Measurements from ENCODE around the gene GSDME.
"Not testable (repeated sequence)": the region's sequence is repeated elsewhere in the genome, so short reads cannot be mapped to it uniquely, and the experiment has no call there.

Gene GSDME

DNA sequence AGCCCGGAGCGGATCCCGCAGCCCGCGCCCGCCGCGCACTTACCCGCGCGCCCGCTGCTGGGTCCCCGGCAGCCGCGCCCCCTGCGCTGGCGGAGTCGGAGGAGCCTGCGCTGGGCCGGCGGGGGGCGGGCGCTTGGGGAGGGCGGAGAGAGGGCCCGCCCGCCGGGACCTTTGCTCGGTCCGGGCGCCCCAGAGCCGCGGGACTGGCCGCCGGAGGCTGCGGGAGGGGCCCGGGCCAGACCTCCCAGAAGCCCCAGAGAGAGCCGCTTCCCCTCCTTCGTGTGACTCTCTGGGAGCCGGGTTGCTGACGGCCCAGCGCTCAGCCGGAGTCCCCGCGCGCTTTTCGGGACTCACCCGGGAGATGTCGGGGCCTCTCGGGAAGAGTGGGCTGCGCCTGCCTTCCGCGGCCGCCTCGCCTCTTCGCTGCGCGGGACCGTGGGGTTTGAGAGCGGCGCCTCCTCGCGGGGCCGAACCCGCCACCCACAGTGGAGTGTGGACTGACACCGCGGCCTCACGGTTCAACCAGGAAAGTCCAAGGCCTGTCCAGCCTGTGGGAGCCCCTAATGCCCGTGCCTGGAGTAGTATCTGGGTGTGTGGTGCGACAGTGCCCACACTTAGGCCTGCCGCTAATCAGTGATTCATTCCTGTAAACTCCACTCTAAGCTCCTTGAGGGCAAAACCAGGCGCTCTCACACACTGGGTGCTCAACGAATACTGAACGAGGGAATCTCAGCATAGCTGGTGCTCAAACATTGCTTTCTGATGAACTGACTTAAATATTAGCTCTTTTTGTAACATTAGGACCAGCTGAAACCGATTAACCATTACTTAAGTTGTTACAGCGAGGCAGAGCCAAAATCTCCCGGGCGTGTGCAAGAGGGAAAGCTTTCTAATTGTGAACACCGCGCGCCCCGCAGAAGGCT lies at the start of gene GSDME:
Gene GSDME (minus strand): TSS at position 112 of the 923 bp plus-strand sequence. CDS start 7,690 bp downstream, outside the sequence.
- peak; percentile 72 for DNase-seq

DNA sequence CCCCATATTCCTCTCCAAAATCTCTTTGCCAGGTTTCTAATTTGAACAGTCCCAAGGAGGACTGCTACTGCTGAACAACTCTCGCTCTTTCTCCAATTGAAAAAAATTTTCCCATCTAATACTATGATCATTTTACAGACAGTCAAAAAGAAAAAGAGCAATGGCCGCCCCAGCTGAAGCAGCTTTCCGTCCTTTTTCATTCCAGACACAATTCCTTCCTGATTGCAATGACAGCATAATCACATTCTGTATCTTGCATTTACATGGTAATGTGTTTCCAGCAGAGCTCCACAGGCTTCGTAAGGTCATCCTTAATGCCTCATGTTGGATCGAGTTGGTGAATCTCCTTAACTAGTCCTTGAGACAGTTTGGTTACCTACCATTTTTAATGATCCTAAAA lies 45.0 kb upstream of the GSDME start:
- DNase-seq: no peak

DNA sequence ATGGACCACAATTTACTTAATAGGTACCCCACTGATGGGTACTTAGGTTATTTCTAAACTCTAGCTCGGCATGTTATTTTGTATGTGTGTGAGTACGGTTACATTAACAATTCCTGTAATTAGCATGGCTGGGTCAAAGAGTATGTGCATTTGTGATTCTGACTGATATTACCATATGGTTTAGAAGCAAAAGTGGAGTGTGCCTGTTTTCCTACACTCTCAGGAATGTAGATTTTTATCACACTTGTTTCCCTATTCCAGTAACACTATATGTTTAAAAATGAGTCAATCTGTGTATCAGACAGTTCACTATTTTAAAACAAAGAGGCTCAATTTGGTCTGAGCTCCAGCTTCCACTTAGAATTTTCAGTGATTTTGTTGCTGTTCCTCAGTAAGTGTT lies 44.6 kb upstream of the GSDME start:
- DNase-seq: no peak

DNA sequence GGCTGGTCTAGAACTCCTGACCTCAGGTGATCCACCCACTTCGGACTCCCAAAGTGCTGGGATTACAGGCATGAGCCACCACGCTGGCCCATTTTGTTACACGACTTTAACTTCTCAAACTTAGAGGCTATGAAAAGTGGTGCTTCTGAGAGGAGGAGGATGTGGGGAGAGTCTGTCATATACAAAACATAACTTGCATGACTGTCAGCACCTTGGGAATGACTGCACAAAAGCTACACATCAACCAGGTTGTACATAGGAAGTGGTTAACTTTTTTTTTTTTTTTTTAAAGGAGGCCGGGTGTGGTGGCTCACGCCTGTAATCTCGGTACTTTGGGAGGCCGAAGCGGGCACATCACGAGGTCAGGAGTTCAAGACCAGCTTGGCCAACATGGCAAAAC lies 43.4 kb upstream of the GSDME start:
- no peak for DNase-seq

DNA sequence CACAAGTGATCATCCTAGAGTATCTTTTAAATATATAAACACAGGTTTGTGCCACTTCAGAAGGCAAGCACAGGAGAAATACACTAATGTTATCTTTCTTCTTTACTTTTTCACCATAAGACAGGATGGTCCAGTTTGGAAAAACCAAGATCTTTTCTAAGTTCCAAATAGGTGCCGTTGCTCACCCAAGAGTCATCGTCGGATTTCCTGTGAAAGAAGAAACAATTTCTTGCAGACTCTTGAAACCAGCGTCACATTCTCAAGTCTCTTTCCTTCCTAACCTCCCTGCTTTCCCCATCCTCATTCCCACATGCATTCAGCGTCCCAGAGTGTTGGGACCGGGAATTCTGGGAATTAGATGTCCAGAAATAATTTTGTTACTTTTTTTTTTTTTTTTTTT lies 42.8 kb upstream of the GSDME start:
- no peak for DNase-seq

DNA sequence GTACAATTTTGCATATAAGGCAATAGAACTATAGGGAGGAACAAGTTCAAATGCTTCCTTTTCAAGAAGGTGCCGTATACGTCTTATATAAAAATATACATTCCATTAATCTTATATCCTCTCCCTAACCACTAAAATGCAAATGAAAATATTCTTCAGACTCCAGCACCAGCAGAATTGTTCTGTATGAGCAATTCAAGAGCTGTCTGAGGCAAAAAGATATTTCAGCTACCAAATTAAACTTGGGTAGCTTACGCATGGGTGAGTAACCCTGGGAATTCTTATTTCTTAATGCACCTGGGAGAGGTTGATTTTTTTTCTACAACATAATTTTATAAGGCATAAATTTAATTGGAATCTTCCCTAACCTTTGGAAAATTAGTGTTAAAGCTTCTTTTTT lies 42.2 kb upstream of the GSDME start:
- DNase-seq: no peak

DNA sequence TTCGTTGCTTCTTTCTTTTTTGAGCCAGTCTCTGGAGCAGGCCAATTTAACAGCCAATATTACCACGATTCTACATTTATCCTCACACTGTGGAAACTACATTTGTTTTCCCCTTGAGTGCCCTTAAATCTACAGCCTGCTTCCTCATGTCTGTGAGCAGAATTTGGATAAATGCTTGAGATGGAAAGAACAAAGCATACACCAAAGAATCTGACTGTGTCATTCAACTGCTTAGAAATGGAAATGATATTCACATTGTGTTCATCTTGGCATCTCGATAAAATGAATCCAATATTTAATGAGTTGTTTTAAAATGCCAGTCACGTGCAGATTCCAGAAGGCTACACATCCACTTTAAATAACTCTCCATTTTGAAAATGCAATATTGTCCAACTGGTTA lies 41.0 kb upstream of the GSDME start:
- DNase-seq: no peak

DNA sequence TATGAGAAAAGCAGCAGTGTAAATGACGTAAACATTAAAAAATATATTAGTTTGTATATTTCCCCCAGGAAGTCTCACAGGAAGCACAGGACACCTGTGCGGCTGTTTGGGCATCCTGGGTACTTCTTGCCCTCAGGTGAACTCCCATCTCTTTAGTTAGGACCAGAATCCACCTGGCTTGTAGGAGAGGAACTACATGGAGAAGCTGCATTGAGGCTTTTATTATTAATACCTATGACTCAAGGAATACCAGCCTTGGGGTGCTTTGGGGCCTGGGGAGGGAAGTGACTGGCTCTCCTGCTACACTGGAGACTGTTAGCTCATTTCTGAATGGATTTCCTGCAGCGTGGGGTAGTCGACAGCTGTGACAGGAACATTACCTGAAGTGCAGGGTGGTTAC lies 40.0 kb upstream of the GSDME start:
- DNase-seq: no peak

DNA sequence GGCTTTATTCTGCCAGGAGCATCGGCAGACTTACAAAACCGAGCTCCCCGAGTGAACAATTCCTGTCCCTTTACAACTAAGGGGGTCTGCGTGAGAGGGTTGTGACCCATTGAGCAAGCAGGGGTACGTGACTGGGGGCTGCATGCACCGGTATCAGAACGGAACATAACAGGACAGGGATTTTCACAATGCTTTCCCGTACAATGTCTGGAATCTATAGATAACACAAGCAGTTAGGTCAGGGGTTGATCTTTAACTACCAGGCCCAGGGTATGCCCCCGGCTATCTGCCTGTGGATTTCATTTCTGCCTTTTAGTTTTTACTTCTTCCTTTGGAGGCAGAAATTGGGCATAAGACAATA lies 38.1 kb upstream of the GSDME start:
- no peak for DNase-seq

DNA sequence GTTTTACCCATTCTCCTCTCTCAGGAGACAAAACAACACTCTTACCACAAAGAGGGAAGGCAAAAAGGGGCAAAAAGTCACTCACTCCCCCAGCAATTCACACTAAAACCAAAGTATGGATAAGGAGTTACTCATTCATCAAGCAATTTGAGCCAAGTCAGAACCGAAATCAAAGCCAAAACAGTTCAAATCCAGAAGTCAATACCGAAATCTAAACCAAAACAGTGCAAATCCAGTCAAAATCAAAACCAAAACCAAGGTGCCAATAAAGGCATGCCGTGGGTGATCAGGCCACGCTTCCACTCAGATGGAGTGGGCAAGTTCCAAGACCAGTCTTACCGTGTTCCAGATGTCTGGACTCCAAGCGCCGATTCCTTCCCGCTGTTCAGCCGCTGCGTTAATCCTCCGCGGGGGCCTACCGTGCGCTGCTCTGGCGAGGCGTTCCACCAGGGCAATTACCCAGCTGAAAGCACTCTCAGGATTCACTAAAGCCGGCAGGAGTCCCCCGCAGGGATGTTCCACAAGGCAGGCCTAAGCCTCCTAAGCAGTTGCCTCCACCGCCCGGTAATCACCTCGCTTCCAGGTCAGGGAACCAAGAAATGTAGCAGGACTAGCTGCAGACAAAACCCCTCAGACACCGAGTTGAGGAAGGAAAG lies 37.6 kb upstream of the GSDME start:
- DNase-seq: not testable (repeated sequence)

DNA sequence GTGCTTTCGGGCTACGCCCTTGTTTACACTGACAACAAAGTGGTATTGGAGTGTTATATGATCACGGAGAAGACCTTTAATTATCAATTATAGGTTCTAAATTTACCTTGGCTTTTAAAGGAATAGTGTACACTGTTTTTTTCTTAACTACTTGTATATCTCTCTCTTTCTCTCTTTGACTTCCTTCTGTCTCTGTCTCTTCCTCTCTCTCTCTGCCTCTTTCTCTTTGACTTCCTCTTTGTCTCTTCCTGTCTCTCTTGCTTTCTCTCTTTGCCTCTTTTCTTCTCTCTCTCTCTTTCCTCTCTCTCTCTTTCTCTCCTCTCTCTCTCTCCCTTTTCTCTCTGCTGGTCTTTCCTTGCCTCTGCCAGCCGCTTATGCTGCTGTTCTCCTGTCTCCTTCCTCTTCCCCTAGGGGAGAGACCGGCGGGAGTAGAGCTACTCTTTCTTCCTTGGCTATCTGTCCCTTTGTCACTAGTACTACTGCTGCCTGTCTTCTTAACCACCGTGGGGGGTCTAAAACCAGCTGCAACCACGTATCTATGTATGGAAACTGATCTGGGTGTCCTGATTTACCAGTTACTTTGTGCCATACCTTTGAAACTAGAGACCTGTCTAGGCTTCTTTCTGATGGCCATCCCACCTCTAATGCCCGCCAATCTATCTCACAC lies 36.9 kb upstream of the GSDME start:
- DNase-seq: no peak

DNA sequence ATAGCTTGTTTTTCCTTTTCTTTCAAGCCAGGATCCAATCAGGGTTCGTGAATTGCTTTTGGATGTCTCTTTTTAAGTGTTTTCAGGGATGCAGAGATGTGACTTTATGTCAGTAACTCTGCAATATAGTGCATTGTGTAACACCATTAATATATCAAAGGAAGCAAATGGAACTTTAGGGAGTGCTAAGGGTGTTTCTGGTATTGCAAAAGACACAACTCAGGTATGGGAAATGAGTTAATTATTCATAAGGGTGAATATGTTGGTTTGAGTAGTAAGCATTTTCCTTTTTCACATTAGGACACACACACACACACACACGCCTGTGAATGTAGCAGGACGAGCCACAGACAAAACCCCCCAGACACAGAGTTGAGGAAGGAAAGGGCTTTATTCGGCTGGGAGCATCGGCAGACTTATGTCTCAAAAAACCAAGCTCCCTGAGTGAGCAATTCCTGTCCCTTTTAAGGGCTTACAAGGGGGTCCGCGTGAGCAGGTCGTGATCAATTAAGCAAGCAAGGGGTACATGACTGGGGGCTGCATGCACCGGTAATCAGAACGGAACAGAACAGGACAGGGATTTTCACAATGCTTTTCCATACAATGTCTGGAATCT lies 31.8 kb upstream of the GSDME start:
- DNase-seq: no peak

DNA sequence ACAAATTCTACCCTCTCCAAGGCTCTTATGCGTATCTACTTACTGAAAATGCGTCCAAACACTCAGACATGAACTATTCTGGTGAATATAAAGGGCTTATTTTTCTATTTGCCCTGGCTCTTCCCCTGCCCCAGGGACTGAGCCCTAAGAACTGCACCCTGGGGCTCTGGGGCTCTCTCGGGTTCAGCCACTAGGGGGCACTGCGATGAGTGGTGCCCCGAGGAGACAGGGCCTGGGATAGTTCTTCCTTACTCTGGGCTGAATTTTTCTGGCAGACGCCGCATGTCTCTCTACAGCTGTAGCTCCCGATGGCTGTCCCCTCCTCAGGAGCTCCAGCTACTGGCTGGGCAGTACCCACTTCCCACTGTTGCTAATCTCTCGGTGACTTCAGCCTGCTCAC lies 30.8 kb upstream of the GSDME start:
- DNase-seq: no peak

DNA sequence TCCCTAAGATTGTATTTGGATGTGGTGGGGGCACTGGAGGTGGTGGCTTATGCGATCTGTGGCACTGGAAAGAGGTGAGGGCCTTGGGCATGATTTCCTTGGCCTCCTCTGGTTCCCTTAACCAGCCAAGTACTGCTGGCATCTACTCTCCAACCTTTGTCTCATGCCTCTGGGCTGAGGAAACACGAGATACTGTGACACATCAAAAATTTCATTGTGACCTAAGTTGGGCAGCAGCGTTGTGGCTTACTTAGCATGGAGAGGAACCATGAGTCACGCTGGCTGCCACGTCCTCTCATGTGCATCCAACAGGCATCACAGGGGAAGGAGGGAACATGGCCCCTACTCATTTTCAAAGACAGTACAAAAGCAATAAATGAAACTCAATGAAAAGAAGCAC lies 29.7 kb upstream of the GSDME start:
- DNase-seq: no peak

DNA sequence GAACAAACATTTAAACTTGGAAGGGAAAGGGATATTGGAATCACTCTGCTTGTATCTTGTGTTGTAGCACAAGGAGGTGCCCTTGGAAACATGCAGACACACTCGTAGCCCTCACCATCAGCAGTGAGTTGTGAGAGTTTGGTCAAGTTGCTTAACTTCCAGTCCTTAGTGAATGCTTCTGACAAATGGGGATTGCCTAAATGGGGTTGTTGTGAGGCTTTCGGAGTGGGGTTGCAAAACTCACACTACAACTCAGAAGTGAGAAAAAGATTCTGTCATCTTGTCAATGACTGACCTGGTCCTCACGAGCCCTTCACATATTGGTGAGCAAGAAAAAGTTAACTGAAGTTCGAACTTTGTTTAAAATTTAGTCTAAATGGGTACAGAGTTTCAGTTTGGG lies 29.0 kb upstream of the GSDME start:
- no peak for DNase-seq

DNA sequence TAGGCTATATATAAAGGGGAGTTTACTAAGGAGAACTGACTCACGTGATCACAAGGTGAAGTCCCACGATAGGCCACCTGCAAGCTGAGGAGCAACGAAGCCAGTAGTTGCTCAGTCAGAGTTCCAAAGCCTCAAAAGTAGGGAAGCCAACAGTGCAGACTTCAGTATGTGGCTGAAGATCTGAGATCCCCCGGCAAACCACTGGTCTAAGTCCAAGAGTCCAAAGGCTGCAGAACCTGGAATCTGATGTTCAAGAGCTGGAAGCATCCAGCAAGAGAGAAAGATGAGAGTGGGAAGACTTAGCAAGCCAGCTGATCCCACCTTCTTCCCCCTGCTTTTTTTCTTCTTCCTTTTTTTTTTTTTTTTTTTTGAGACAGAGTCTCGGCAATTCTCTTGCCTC lies 27.0 kb upstream of the GSDME start:
- DNase-seq: no peak

DNA sequence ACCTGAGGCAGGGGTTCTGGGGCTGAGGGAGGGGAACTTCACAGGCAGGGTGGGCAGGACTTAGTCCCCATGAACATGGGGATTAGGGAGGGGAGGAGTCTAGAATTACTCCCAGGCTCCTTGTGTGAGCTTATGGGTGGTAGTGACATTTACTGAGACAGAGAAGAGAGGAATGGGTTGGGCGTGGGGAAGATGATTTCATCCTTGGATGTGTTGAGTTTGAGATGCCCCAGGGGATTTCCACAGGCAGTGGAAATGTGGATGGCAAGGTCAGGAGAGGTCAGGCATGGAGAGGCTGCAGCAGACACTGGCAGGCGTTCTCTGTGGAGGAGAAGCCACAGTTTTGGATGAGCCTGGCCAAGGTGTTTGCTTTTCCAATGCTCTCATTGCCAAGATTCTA lies 26.4 kb upstream of the GSDME start:
- no peak for DNase-seq

DNA sequence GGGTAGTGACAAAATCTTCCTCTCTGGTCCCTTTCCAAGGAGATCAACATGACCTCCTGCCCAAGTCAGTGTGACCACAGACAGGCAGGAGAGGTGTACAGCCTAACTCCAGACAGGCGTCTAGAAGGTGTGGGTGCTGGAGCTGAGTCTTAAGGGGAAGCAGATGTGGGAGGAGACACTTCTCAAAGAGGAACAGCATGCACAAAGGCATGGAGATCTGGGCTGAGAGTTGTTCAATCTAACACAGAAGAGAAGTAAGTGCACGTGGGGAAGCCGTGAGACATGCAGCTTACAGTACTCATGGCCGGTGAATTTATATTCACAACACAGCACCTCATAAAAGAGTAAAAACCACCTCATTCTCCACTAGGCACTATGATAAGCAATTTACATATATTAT lies 23.8 kb upstream of the GSDME start:
- DNase-seq: no peak

DNA sequence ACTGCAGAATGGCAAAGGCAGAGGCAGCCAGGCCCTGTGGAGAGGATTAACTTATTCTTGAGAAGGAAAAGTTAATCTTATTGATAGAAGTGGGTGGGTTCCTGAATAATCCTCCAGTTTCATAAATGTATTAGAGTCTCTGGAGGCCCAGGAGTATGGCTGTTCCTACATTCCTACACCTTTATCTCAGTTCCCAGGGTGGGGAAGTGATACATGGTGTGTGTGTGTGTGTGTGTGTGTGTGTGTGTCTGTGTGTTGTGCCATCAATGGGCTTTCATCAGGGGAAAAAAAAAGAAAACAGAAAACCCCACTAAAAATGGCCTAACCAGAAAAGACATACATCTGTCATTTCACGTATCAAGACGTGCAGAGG lies 22.0 kb upstream of the GSDME start:
- DNase-seq: no peak

DNA sequence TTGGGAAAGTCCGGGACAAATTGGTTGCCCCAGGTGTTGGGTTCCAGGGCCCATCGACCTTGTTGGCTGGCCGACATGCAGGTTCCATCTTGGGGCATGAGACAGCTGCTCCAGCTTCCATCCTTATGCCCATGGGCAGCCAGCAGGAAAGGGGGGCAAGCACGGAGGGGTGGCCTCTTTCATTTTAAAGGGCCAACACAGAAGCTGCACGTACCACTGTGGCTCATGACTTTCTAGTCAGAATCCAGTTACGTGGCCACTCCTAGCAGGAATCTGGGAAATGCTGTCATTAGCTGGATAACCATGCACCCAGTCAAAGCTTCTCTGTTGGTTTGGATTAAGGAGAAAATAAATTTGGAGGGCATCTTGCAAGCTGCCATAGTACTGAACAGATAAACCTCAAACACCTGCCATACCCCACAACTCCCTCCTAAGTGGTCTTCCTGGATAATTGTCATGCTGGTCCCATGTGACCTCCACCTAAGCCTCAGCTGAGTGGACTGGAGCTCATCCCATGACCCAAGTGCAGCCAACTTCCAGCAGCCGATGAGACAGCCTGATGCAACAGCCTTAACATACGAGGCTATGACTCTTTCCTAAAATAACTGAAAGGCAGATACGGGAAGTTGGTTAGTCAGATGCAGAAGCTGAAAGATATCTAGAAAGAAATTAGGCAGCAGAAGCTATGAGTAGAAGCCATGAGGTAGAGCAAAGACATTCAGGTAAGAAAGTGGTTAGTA lies 21.4 kb upstream of the GSDME start:
- no peak for DNase-seq

DNA sequence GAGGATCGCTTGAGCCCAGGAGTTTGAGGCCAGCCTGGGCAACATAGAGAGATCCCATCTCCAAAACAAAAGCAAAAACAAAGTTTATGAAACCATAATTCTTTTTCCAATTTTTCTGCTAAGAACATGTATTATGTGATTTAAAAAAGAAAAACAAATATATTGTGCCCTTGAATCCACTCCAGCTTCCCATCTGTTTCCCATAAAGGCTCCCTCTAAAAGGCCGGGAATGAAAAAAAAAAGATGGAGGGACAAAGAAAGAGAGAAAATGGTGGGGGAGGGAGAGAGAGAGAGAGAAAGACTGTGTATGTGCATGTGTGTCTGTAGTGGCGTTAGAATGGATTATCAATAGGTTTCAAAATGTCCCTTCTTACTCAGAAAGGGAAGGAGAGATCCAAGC lies 20.5 kb upstream of the GSDME start:
- DNase-seq: no peak

DNA sequence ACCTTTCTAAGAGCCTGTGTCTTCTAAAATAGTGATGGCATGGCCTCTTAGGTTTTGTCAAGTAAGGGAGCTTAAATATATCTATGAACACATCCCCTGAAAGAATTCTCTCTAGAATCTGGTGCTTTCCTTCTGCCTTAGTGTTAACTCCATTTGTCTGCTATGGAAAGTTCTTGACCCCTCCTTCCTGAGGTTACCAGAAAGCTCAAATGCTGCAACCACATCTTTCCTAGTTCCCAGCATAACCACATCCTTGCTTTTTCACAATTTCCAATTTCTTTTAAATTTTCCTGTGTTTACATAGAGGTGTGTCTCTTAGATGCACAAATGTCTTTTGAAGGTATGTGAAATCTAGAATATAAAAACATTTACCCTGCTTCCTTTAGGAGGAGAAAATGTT lies 16.4 kb upstream of the GSDME start:
- DNase-seq: no peak

DNA sequence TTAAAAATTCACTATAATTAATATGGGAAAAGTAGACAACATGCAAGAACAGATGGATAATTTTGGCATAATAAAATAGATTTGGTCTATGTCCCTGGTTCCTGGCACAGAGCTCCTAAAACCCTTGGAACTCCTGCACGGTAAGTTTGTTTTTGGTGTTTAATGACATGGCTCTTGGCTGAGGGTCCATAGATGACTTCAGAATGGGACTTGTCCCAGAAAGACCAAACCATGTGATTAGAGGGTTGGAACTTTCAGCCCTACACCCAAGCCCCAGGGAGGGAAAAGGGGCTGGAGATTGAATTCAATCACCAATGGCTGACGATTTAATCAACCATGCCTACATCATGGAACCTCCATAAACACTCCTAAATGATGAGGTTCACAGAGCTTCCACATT lies 12.6 kb upstream of the GSDME start:
- no peak for DNase-seq
